ENCODE data around the gene SPDYE1. TPM values are rescaled to one million over a fixed set of nuclear protein-coding genes. Genes with fewer than 3 reads are reported as not detected.

The SPDYE1 gene
- total RNA-seq, 1 experiment from 2014 or later, result not detected

DNA sequence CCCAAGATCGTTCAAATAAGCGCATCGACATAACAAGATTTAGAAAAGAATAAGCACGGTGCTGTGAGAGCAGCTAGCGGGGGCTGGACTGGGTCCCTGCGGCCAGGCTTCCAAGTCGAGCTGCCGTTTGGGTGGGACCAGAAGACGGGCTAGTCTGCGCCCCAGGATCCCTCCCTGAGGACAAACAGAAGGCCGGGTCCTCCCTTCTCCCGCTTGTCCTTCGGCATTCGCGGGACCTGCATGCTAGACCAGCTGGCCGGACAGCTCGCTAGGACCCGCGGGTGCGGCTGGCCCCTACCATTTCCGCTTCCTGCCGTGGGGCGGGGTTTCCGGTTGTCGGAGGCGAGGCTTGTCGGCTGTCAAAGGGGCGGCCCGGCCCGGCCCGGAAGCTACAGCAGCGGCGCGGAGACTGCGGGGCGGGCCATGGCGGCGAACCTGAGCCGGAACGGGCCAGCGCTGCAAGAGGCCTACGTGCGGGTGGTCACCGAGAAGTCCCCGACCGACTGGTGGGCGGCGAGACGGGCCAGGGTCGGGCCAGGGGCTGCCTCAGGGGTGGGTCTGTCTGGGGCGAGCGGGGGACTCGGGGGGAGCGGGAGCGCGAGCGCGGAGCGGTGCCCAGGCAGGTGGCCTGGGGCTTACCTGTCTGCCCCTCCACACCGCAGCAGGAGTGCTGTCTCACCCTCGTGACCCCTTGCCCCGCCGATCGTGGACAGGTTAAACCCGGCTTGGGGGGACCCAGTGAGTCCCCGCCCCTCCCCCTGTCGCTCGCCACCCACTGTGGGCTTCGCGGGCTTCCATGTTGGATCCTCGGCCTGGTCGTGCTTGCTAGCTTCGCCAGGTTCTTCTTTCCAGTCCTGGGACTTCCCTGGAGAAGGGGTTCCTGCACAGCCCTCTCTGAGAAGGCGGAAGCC lies 46.9 kb downstream of the SPDYE1 start, which contains the start of gene DBNL:
TSS of gene DBNL (plus strand) at position 388 of the 911 bp plus-strand sequence. CDS start at position 424, 36 bp downstream.
- peak; percentile 90 for DNase-seq (ENCODE audit: low read depth)

DNA sequence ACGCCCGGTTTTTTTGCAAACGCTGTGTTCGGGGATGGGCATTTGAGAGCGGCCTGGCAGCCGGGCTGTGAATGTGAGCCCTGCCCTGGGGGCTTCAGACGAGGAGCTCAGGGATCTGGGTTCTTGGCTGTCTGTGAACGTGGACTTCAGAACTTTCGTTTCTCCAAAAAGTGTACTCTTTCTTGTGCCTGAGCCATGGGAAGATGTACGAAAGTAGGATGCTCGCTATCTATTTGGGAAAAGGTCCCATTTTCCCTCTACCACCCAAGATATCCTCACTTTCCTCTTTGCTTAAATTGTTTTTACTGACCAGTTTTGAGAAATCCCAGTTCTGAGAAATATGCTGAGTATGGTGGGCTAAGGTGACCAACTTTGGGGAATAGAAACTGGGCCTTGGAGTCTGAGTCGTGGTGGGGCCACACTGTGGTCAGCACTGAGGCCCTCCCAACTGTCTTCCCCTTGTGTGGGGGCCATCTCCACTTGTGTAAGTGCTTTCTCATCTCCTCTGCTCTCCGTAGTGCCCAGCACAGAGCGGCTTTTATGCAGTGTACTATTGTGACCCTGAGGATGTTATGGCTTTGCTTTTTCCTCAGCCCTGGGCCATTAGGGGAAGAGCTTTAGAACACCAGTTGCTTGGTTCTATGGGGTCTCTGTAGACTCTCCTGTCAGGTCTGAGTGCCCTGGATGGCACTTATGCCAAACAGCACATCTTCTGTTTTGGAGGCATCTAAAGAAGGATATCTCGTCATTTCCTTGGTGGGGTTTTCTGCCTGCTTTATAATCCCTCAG lies 47.7 kb downstream of the SPDYE1 start:
- peak; percentile 66 for DNase-seq (ENCODE audit: low read depth)

DNA sequence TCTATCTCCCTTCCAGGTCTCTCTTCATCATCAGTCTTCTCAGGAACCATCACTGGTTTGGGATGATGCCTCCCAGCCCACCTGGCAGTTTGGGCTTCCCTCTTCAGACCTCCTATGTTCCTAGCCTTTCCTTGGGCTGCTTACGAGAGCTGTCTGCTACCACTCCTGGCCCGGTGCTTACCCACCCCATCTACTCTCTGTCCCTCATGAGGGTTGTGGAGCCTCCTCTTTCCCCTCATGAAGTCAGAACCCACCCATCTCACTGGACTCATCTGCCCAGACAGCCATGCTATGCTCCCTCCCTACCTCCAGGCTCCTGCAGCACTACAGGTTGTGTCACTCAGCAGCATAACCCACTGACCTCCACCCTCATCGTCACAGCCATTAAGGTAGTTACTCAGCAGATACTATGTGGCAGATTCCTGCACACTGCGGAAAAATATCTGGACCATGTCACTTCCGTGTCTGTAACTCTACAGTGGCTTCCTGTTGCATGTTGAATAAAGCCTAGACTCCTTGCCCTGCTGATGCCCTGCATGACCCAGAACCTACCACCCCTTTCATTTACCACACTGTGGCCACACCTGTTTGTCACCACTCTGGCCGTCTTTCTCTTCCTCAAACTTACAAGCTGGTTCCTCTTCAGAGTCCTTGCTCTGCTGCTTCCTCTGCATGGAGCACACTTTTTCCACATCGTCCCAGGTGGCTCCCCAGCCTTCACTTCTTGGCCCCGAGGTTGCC lies 48.8 kb downstream of the SPDYE1 start:
- no peak for DNase-seq (ENCODE audit: low read depth)

DNA sequence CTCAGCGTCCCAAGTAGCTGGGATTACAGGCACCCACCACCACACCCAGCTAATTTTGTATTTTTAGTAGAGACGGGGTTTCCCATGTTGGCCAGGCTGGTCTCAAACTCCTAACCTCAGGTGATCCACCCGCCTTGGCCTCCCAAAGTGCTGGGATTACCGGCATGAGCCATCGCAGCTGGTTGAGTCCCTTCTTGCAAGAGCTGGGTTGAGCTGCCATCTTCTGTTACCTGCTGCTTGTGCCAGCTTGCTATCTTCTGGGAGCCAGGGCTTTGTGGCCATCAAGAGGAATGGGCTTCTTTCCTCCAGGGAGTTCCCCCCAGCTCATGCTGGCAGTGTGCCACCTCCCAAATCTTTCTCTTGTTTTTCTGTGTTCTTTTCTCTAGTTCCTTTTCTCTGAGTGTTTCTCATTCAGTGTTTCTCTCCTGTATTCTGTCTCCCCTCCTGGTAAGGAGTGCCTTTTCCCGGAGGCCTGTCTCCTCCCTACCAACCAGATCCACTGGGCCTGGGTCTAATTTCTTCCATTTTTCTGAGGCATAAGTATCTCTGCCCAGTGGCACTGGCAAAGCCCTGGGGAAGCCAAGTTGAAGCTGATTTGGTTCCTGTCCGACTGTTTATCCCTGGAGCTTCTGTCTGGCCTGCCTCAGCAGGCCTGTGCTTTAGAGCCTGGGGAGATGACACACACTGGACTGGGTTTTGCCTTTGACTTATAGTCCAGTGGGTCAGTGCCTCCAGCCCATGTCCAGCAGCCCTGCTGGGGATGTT lies 50.5 kb downstream of the SPDYE1 start:
- DNase-seq (ENCODE audit: low read depth), result no peak

DNA sequence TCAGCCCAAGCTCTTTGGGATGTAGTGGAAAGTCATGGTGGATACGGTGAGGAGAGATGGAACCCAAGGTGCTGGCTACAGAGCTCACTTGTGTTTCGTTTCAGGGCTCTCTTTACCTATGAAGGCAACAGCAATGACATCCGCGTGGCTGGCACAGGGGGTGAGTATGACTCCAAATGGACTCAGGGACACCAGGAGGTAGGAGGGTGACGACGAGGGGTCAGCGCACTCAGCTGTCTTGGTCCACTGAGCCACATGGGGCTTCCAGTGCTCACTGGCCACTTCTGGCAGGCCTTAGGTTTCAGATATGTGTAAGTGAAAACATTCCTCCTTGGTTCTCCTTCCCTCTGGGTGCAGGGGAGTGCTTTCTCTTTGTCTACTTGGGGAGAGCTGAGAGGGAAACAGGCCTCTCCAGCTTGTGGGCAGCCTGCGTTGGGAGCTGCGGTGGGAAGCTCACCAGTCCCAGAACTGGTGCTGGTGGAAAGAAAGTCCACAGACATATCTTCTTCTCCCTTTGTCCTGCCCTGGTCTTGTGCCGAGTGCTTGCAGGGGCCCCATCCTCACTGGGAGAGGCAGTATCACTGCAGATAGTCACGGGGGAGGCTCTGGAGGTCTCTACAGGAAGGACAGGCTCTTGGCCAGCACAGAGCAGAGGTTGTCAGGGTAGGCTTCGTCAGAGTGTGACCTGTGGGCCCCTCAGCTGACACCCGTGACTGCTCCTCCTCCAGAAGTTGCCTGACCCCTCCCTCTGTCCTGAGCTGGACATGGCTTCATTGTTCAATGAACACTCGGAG lies 52.6 kb downstream of the SPDYE1 start:
- no peak for DNase-seq (ENCODE audit: low read depth)

DNA sequence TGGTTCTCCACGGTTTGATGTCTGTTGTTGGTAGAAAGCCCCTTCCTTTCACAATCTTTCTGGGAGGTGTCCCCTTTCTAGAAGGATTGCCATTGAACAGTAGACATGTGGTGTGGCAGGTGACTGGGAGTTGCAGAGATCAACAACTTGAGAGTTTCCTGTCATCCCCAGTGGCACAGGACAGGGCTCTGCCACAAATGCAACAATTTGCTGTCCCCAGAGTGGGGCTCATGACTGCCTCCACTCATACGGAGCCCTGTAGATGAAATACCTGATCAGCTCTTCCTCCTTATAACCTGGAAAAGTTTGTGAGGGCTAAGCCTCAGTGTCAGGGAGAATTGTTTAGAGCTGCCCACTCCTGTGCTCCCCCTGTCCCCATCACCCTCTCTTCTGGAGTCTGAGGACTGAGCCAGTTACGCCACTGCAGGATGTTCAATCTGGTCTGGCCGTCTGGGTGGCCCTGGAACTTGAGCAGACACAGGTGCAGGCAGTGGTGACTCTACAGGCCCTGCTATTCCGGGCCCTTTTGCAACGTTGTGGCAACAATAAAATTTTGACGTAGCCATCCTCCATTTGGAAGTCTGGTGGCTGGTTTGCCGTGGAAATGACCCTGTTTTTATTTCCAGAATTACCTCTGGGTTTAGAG lies 53.3 kb downstream of the SPDYE1 start:
- DNase-seq (ENCODE audit: low read depth), result no peak

DNA sequence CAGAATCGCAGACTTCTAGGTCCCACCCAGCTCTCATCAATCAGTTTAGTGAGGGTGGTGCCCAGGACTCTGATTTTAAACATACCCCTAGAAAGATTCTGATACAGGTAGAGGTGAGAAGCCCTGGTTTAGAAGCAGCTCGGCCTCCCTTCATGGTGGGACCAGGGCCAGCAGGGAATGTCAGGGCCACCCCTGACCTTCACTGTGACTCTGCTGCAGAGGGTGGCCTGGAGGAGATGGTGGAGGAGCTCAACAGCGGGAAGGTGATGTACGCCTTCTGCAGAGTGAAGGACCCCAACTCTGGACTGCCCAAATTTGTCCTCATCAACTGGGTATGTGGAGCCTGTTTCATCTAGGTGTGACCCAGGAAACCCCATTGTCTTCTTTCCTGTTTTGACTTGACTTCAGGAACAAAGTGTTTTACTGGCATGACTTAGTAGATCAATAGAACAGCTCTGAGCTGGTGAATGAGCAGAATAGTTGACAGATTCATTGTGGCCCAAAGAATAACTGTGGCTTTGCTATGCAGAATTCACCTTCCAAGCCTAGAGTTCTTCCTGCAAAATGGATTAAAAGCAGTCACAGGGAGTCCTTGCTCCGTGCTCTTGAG lies 54.0 kb downstream of the SPDYE1 start:
- no peak for DNase-seq (ENCODE audit: low read depth)

DNA sequence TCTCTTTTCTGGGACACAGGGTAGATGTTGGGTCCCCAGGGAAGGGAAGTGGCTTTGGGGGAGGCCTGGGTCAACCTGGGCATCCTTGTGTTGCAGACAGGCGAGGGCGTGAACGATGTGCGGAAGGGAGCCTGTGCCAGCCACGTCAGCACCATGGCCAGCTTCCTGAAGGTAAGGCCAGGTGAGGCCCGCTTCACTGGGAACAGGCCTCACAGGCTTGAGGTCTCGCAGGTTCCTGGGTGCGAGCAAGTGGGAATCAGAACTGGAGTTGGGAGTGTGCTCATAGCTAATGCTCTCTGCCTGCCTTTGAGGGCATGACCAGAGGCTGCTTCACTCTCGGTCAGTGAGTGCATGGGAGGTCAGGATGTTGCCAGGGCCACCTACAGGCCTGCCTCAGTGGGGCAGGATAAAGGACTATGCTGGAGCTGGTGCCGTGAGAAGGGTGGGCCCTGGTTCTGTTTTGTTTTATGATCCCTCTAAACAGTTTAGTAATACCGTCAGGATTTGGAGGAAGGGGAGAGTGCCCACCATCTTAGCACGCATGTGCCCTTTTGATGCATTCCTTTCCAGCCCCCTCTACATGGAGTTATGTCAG lies 55.2 kb downstream of the SPDYE1 start:
- DNase-seq (ENCODE audit: low read depth), result no peak

DNA sequence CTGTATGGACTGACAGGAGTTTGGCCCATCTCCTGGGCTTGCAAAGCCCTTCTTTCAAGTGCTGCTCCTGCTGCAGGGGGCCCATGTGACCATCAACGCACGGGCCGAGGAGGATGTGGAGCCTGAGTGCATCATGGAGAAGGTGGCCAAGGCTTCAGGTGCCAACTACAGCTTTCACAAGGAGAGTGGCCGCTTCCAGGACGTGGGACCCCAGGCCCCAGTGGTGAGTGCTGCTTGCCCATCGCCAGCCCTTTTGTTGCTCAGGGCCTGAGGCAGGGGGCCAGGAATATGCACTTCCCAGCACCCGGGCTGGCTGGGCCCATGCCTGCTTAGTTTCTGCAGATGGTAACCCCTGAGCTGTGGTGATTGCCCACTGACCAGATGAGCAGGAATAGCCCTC lies 59.0 kb downstream of the SPDYE1 start:
- no peak for DNase-seq (ENCODE audit: low read depth)

DNA sequence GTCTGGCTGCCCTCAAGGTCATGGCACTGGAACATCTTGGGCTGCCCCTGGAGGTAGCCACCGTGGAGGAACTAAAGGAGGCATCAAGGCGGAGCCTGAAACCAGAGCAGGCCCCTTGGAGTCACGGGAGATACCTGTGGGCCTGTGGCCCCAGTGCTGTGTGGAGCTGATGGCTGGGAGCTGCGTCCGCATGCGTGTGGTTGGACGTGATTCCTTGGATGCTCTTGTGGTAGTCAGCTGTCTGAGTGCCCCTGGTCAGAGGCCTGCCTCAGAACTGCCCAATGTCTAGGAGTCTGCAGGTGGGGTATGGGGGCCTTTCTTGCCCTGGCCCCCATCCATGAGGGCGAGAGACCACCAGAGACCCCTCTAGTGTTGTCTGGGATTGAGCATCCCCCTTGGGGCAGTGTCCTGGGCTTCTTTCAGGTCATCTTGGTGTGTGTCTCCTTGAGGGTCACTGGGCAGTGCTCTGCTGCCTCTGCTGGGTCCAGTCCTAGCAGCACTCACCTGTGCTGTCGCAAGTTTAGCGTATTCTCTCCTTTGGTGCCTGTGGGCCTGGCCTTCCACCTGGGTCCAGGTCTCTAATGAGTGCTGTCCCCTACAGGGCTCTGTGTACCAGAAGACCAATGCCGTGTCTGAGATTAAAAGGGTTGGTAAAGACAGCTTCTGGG lies 59.6 kb downstream of the SPDYE1 start:
- no peak for DNase-seq (ENCODE audit: low read depth)

DNA sequence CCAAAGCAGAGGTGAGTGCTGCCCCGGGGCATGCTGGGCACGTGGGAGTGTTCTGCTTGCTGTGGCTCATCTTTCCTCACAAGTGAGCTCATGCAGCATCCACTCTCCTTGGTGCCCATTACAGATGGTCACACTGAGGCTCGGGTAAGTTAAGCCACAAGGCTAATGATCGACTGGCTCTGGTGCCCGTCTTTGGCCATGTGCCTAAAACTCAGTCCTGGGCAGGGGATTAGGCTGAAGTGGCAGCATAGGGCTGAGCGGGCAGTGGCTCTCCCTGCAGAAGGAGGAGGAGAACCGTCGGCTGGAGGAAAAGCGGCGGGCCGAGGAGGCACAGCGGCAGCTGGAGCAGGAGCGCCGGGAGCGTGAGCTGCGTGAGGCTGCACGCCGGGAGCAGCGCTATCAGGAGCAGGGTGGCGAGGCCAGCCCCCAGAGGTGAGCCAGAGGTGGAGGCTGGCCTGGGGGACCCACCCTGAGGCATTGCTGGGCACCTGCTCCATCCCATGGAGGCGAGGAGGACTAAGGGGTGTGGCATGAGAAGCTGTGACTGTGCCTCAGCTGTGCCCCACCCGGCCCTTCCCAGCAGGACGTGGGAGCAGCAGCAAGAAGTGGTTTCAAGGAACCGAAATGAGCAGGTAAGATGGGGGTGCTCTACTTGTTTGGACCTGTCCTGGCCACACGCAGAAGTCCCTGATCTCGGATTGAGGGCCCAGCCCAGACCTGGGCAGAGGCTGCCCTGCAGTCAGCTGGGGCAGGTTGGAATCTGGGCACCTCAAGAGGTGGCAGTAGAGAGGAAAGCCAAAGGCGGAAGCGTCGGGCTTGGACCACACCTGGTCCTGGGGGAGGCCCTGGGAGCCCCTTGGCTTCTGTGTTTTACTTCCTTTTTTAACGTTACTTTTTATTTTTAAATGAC lies 60.4 kb downstream of the SPDYE1 start:
- no peak for DNase-seq (ENCODE audit: low read depth)

DNA sequence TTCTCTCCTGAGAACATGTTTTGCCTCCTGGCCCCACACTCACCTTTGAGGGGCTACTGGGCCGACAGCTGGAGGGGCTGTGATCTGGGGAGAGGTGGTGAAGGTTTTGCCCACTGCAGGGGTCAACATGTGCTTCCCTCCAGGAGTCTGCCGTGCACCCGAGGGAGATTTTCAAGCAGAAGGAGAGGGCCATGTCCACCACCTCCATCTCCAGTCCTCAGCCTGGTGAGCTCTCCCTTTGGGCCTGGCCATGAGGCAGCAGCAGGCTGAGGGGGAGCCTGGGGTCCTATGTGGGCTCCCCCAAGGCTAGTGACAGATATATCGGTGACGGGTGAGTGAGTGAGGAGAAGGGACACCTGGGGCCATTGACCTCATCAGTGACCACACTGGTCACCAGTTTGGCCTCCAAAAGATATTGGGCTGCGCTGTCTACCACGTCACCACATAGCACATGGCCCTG lies 61.1 kb downstream of the SPDYE1 start:
- DNase-seq (ENCODE audit: low read depth), result no peak

DNA sequence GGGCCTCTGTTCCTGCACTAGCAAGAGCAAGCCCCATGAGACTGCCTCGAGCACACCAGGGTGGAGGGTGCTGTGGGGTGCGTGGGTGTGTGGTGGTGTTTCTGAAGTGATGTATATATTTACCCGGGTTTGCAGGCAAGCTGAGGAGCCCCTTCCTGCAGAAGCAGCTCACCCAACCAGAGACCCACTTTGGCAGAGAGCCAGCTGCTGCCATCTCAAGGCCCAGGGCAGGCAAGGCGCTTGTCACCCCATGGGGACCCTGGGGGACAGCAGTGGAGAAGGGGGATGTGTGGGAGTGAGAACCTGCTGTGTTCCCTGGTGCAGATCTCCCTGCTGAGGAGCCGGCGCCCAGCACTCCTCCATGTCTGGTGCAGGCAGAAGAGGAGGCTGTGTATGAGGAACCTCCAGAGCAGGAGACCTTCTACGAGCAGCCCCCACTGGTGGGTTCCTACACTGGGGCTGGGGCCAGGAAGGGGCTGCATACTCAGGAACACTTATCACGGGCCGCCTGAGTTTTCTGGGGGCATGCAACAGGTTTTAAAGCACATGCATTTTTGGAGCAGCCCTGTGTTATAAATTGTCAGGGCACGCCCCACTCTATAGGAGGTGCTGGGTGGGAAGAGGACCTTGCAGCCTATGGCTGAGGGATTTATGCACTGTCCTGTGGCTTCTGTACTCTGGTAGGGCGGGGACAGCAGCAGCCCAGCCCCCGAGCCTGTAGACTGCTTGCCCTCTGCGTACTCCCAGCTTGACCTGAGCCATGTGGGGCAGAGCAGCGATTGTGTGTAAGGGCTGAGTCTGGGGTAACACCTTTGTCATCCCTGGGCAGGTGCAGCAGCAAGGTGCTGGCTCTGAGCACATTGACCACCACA lies 61.8 kb downstream of the SPDYE1 start:
- DNase-seq (ENCODE audit: low read depth), result no peak

All from M059J (cell line).